ENCODE measurements around the gene PAPOLA.

Gene PAPOLA

DNA sequence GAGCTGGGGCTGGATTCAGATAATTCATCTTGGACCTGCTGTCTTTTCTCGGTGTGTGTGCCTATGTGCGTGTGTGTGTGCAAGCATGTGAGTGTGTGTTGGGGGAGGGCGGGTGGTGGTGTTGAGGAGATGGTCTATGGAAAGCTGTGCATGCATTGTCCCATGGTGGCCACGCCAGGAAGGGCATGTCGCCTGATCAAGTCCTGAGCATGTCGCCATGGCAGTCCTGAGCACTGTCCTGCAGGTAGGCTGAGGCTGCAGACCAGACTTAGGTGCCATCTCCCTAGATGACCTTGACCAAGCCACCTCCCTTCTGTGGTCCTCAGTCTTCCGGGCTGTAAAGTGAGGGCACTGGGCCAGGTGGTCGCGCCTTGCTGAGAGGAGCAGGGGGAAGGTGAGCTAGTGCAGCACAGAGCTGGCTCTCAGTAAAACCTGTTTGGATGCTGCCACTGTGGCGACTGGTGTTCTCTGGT lies 81.4 kb downstream of the PAPOLA start:
- TF ChIP-seq POLR2AphosphoS5 (IDR thresholded peaks at IDR 0.05; ENCODE audit: low read depth, low read length) (no peak), TAF1 (IDR thresholded peaks at IDR 0.05; ENCODE audit: borderline replicate concordance, insufficient read depth, low read length) (no peak), FOXP2 (optimal IDR thresholded peaks at IDR 0.05; ENCODE audit: borderline replicate concordance, extremely low read depth, extremely low read length, insufficient read depth) (no peak), SIN3A (IDR thresholded peaks at IDR 0.05; ENCODE audit: borderline replicate concordance, insufficient read depth, low read length) (no peak)
- TF ChIP-seq, protein P1, sequence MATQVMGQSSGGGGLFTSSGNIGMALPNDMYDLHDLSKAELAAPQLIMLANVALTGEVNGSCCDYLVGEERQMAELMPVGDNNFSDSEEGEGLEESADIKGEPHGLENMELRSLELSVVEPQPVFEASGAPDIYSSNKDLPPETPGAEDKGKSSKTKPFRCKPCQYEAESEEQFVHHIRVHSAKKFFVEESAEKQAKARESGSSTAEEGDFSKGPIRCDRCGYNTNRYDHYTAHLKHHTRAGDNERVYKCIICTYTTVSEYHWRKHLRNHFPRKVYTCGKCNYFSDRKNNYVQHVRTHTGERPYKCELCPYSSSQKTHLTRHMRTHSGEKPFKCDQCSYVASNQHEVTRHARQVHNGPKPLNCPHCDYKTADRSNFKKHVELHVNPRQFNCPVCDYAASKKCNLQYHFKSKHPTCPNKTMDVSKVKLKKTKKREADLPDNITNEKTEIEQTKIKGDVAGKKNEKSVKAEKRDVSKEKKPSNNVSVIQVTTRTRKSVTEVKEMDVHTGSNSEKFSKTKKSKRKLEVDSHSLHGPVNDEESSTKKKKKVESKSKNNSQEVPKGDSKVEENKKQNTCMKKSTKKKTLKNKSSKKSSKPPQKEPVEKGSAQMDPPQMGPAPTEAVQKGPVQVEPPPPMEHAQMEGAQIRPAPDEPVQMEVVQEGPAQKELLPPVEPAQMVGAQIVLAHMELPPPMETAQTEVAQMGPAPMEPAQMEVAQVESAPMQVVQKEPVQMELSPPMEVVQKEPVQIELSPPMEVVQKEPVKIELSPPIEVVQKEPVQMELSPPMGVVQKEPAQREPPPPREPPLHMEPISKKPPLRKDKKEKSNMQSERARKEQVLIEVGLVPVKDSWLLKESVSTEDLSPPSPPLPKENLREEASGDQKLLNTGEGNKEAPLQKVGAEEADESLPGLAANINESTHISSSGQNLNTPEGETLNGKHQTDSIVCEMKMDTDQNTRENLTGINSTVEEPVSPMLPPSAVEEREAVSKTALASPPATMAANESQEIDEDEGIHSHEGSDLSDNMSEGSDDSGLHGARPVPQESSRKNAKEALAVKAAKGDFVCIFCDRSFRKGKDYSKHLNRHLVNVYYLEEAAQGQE (IDR thresholded peaks at IDR 0.05; ENCODE audit: insufficient read depth in 1 of 2, low read depth in 2 of 2, low read length in 2 of 2) = no peak

DNA sequence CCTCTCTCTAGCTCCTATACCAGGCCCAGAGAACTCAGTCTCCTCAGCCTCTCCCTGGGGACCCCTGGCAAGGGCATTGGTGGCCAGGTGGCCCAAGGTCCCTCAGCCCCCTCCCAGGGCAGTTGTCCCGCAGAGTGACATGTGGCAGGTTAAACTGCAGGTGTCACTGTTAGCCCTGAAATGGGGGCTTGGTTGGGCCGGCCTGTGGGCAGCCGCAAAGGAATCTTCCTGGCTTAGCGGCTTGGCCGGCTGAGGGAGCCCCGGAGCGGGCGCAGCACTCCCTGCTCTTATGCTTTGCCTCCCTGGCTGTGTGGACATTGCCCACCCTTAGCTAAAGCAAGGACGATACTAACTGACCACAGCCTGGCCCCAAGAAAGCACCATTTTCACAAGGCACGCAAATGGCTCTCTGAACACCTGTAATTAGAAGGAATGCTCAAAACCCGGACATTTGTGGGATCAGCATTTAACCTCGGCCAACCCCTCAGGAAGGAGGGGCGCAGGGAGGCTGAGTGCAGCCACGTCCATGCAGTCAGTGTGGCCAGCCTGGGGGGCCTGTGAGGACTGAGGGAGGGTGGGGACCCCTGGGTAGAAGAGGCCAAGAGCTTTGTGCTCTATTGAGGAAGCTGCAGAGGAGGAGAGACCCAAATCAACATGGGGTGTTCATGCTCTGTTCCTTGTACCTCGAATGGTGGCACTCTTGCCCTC lies 82.2 kb downstream of the PAPOLA start:
- no peak for TF ChIP-seq POLR2AphosphoS5 (IDR thresholded peaks at IDR 0.05; ENCODE audit: low read depth, low read length)
- TF ChIP-seq SIN3A (IDR thresholded peaks at IDR 0.05; ENCODE audit: borderline replicate concordance, insufficient read depth, low read length) = no peak
- TF ChIP-seq, protein P1 (IDR thresholded peaks at IDR 0.05; ENCODE audit: insufficient read depth in 1 of 2, low read depth in 2 of 2, low read length in 2 of 2) = no peak

DNA sequence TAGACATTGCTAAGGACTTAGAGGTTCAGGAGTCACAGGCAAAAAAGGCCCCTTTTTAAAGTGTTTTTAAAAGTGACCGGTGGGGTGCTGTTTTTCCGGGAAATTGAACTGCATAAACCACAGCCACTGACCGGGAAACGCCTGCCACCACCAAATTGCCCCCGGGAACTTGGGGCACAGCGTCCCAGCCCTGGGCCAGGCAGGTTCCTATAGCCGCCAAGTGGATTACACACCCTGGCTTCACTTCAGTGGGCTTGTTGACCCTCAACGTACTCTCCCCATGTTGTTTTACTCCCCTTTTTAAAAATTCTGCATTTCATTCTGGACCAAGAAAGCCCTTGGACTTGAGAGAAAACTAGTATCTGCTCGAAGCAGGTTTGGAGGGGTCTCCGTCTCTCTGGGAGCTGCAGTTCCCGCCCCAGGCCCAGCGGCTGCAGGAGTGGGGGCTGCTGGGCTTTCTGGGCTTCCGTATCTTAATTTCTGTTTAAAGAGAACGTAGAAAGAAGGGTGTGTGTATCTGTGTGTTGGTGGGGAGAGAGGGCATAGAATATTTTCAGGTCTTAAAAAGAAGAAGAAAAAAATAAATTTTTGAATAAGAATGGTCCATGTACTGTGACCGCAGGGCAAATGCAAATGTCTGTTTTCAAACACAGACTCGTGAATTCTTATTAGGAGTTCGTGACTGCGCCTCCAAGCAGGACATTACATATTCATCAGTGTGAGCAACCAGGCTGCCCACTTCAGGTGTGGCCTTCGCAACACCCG lies 82.9 kb downstream of the PAPOLA start:
- TF ChIP-seq FOXP2 (optimal IDR thresholded peaks at IDR 0.05; ENCODE audit: borderline replicate concordance, extremely low read depth, extremely low read length, insufficient read depth) (no peak), TAF1 (IDR thresholded peaks at IDR 0.05; ENCODE audit: borderline replicate concordance, insufficient read depth, low read length) (no peak), SIN3A (IDR thresholded peaks at IDR 0.05; ENCODE audit: borderline replicate concordance, insufficient read depth, low read length) (no peak)

DNA sequence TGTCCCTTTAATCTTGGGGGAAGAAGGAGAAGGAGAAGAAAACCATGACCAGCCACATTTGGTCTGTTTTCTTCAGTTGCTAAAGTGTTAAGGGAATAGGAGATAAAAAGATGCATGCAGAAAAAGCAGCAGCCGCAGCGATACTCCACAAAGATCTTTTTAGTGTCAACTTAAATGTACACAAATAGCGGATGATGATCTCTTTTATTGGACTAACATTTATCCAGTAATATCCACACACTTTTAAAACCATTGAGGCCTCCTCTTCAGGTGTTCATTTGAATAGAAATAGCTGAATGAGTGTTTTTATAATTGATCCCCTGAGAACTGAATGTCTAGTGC lies 83.5 kb downstream of the PAPOLA start:
- TF ChIP-seq TAF1 (IDR thresholded peaks at IDR 0.05; ENCODE audit: borderline replicate concordance, insufficient read depth, low read length) (no peak), FOXP2 (optimal IDR thresholded peaks at IDR 0.05; ENCODE audit: borderline replicate concordance, extremely low read depth, extremely low read length, insufficient read depth) (no peak), POLR2AphosphoS5 (IDR thresholded peaks at IDR 0.05; ENCODE audit: low read depth, low read length) (no peak), SIN3A (IDR thresholded peaks at IDR 0.05; ENCODE audit: borderline replicate concordance, insufficient read depth, low read length) (no peak)
- TF ChIP-seq, protein P1 (IDR thresholded peaks at IDR 0.05; ENCODE audit: insufficient read depth in 1 of 2, low read depth in 2 of 2, low read length in 2 of 2) = no peak

DNA sequence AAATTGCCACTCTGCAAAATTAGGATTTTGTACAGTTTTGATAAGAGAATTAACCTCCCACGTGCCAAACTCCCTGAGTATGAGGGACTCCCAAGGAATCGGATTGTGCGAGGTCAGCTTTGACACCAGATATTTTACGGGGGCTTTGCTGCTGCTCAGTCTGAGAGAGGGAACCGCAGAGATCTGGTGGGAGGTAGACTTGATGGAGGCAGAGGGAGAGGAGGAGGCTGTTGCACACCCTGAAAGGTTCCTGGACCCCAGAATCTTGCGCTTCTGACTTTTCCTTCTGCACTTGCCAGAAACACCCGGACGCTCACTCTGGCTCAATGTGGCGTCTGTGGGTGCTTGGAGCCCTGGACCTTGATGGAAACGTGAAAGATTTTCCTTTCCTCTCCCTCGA lies 83.9 kb downstream of the PAPOLA start:
- TF ChIP-seq FOXP2 (optimal IDR thresholded peaks at IDR 0.05; ENCODE audit: borderline replicate concordance, extremely low read depth, extremely low read length, insufficient read depth) (no peak), TAF1 (IDR thresholded peaks at IDR 0.05; ENCODE audit: borderline replicate concordance, insufficient read depth, low read length) (no peak), SIN3A (IDR thresholded peaks at IDR 0.05; ENCODE audit: borderline replicate concordance, insufficient read depth, low read length) (no peak), POLR2AphosphoS5 (IDR thresholded peaks at IDR 0.05; ENCODE audit: low read depth, low read length) (no peak)
- TF ChIP-seq, protein P1 (IDR thresholded peaks at IDR 0.05; ENCODE audit: insufficient read depth in 1 of 2, low read depth in 2 of 2, low read length in 2 of 2) = no peak

Measured in PFSK-1 (cell line).